Adrenal gland (tissue), 5 donors: Measurements from ENCODE around the gene GJC3.

Experiments
- CTCF ChIP-seq, 6 experiments: fragments of 450-650 bp in 4 of 6; fragments of 200-600 bp in 2 of 6; sonication (generic) in 1 of 6; IDR thresholded peaks; 1 replicate in 5 of 6; 2 replicates in 1 of 6; pipeline versions ENCODE4 v1.5.1 to v1.8.0; 2016 to 2021; ENCODE audit warnings: antibody characterized with exemption in 6 of 6, mild to moderate bottlenecking in 2 of 6, moderate library complexity in 1 of 6
- POLR2A ChIP-seq, 2 donors: fragments of 450-650 bp; IDR thresholded peaks; one replicate each; pipeline ENCODE4 v1.6.1; 2017; ENCODE audit warnings: antibody characterized with exemption in 2 of 2, mild to moderate bottlenecking in 2 of 2, moderate library complexity in 1 of 2
- donor health status: DM: no; HTN: no; CAD: no.

- TF ChIP-seq CTCF (IDR thresholded peaks at IDR 0.05): no peak
- no peak for TF ChIP-seq POLR2A (IDR thresholded peaks at IDR 0.05)
Measured at GRCh38 chr7:99898023-99898357, 31.4 kb downstream of the GJC3 start.
